GM12878 (cell line): Measurements from ENCODE around the gene ULBP3. TPM values are rescaled to one million over a fixed set of nuclear protein-coding genes. Genes with fewer than 3 reads are reported as not detected.

Experiments used
- ATAC-seq: fragments of 200-7000 bp; cut with Tn5 transposase; 3 replicates; pipeline ENCODE4 v1.9.1; 2020; ENCODE audit warnings: mild to moderate bottlenecking, moderate library complexity
- BruUV-seq: library from RNA; stranded (reverse); fragments of 400-500 nt; replicated peaks from 2 replicates; lab custom pipeline; 2021; lab: Mats Ljungman, UMichigan
- CTCF ChIA-PET: fragments of 300-600 bp; sonication (Branson Sonifier 250); formaldehyde crosslinking; extraction: SDS; loops from one replicate; lab custom pipeline; 2021; ENCODE audit warnings: inconsistent platforms; lab: Yijun Ruan, JAX
- POLR2A ChIA-PET: fragments of 350-600 bp; formaldehyde crosslinking; extraction: SDS; loops from one replicate; lab custom pipeline; 2021; ENCODE audit warnings: inconsistent platforms; lab: Charles Lee
- RAD21 ChIA-PET: fragments of 300-600 bp; sonication (Branson Sonifier 250); formaldehyde crosslinking; loops from one replicate; lab custom pipeline; 2023; ENCODE audit warnings: antibody characterized with exemption; ENCODE audit not compliant: unreplicated experiment; lab: Charles Lee
- SMC1A ChIA-PET: fragments of 300-600 bp; sonication (Branson Sonifier 250); formaldehyde crosslinking; loops from one replicate; lab custom pipeline; 2023; ENCODE audit not compliant: unreplicated experiment, uncharacterized antibody; lab: Charles Lee
- DNase-seq: peaks from one replicate; pipeline ENCODE4 v3.0.0-alpha.2; 2011; ENCODE audit warnings: low read depth, low spot score
- FAIRE-seq: peaks from 3 replicates; lab custom pipeline; 2011; peaks lifted over from hg19 to GRCh38; lab: Jason Lieb, UNC
- H2AFZ ChIP-seq: 2 replicates; pipeline ENCODE4 v1.6.0; 2011; ENCODE audit warnings: low read depth, low read length, control low read depth; ENCODE audit not compliant: control insufficient read depth
- H3K27ac ChIP-seq: 2 replicates; pipeline ENCODE4 v1.5.1; 2011; ENCODE audit warnings: control low read depth; ENCODE audit not compliant: control insufficient read depth, insufficient read depth
- H3K27me3 ChIP-seq, 2 experiments: replicated peaks in 1 of 2; 2 replicates each; pipeline versions ENCODE4 v1.6.0 to v1.6.1; 2011; ENCODE audit warnings: low read length in 1 of 2; ENCODE audit not compliant: control insufficient read depth in 2 of 2, insufficient read depth in 2 of 2
- H3K36me3 ChIP-seq, 2 experiments: 2 replicates each; pipeline ENCODE4 v1.5.1; 2011; ENCODE audit warnings: low read length in 1 of 2; ENCODE audit not compliant: control insufficient read depth in 2 of 2, insufficient read depth in 2 of 2
- H3K4me1 ChIP-seq: 2 replicates; pipeline ENCODE4 v1.6.1; 2011; ENCODE audit warnings: mild to moderate bottlenecking, low read length, moderate library complexity, mixed read lengths; ENCODE audit not compliant: control insufficient read depth, insufficient read depth
- H3K4me2 ChIP-seq: 2 replicates; pipeline ENCODE4 v1.6.0; 2011; ENCODE audit warnings: control low read depth; ENCODE audit not compliant: control insufficient read depth, insufficient read depth
- H3K4me3 ChIP-seq: fragments of 200-600 bp; sonication (generic); 2 replicates; pipeline ENCODE4 v1.5.1; 2016
- H3K79me2 ChIP-seq: 2 replicates; pipeline ENCODE4 v1.6.0; 2011; ENCODE audit warnings: low read length; ENCODE audit not compliant: control insufficient read depth, insufficient read depth
- H3K9ac ChIP-seq: 2 replicates; pipeline ENCODE4 v1.8.0; 2011; ENCODE audit warnings: low read length, control low read depth, mixed read lengths; ENCODE audit not compliant: control insufficient read depth, insufficient read depth
- H3K9me3 ChIP-seq: replicated peaks from 3 replicates; pipeline ENCODE4 v1.5.1; 2011; ENCODE audit warnings: mild to moderate bottlenecking, low read length; ENCODE audit not compliant: control insufficient read depth, insufficient read depth
- H4K20me1 ChIP-seq: 2 replicates; pipeline ENCODE4 v1.6.0; 2011; ENCODE audit not compliant: control insufficient read depth, insufficient read depth
- BRCA1 ChIP-seq: IDR thresholded peaks from 2 replicates; pipeline ENCODE4 v1.6.1; 2011; ENCODE audit warnings: low read depth, low read length, improper control_type of control experiment
- IKZF2 ChIP-seq, 2 experiments: fragments of 450-650 bp; IDR thresholded peaks; 2 replicates each; pipeline ENCODE4 v1.6.1; 2017; ENCODE audit warnings: mild to moderate bottlenecking in 2 of 2, moderate library complexity in 2 of 2
- KAT2A ChIP-seq: conservative IDR thresholded peaks from 2 replicates; pipeline ENCODE4 v1.6.1; 2011; ENCODE audit warnings: low read depth, low read length; ENCODE audit not compliant: control insufficient read depth
- MEF2B ChIP-seq: fragments of 450-650 bp; IDR thresholded peaks from 2 replicates; pipeline ENCODE4 v1.6.1; 2018; ENCODE audit warnings: mild to moderate bottlenecking, moderate library complexity; ENCODE audit not compliant: partially characterized antibody, poor library complexity, severe bottlenecking
- PML ChIP-seq: IDR thresholded peaks from 2 replicates; pipeline ENCODE4 v1.6.1; 2012; ENCODE audit warnings: low read length, inconsistent platforms
- SREBF2 ChIP-seq: IDR thresholded peaks from 2 replicates; pipeline ENCODE4 v1.6.1; 2012; ENCODE audit warnings: mild to moderate bottlenecking, low read length
- TCF3 ChIP-seq: IDR thresholded peaks from 2 replicates; pipeline ENCODE4 v1.6.1; 2012; ENCODE audit warnings: low read depth, mild to moderate bottlenecking, low read length, borderline replicate concordance; ENCODE audit not compliant: insufficient read depth
- ZNF217 ChIP-seq: fragments of 450-650 bp; IDR thresholded peaks from 2 replicates; pipeline ENCODE4 v1.6.1; 2017; ENCODE audit warnings: antibody characterized with exemption, mild to moderate bottlenecking
- ZNF274 ChIP-seq: IDR thresholded peaks from one replicate; pipeline ENCODE4 v1.8.0; 2011; ENCODE audit not compliant: insufficient read length, insufficient read depth
- ZNF384 ChIP-seq: IDR thresholded peaks from 2 replicates; pipeline ENCODE4 v1.6.1; 2012; ENCODE audit warnings: low read depth, mild to moderate bottlenecking, low read length, improper control_type of control experiment, borderline replicate concordance
- ZNF622 ChIP-seq: fragments of 450-650 bp; IDR thresholded peaks from 2 replicates; pipeline ENCODE4 v1.6.1; 2017; ENCODE audit warnings: mild to moderate bottlenecking, inconsistent platforms
- WGBS: methylation state at CpG from one replicate; pipeline ENCODE4 v1.1.6; 2016; ENCODE audit warnings: low lambda C conversion rate; ENCODE audit not compliant: insufficient replicate concordance, insufficient coverage; ENCODE audit errors: missing lambda C conversion rate; 5-methylcytosine and 5-hydroxymethylcytosine counted together
- in situ Hi-C: fragments of 300-500 bp; cut with MboI; formaldehyde crosslinking; loops from 9 replicates; pipeline ENCODE4 v1.14.3; 2018; ENCODE audit warnings: mixed read lengths
- intact Hi-C: fragments of 100-400 bp; cut with micrococcal nuclease; formaldehyde crosslinking; loops from one replicate; pipeline ENCODE4 v1.14.2; 2022; ENCODE audit not compliant: unreplicated experiment
- polyA plus RNA-seq, 11 experiments: library from polyadenylated mRNA; depleted of rRNA in 4 of 11; unstranded in 6 of 11; stranded (reverse) in 5 of 11; fragments of >200 nt; fragmentation: Nextera tagmentation in 4 of 11; fragmentation: Illumina TruSeq in 1 of 11; extraction: Ambion mirVana in 4 of 11; extraction: Trizol in 1 of 11; gene quantifications; 1 replicate in 1 of 11; 2 replicates in 10 of 11; pipeline versions ENCODE4 v1.2.1 to v1.2.3, GENCODE V29; 2011 to 2016; ENCODE audit warnings: inconsistent platforms in 2 of 11, missing spikeins in 2 of 11, low read depth in 1 of 11
- total RNA-seq, 4 experiments: library from RNA; depleted of rRNA in 3 of 4; stranded (reverse); fragments of >200 nt in 3 of 4; fragmentation: Illumina TruSeq in 1 of 4; extraction: Trizol in 1 of 4; gene quantifications; 2 replicates each; pipeline versions ENCODE4 v1.2.1 to v1.2.3, GENCODE V29; 2013 to 2021
- TF ChIP-seq, protein P1 (sequence below): fragments of 450-650 bp; IDR thresholded peaks from 2 replicates; pipeline ENCODE4 v1.6.1; 2016; ENCODE audit warnings: mild to moderate bottlenecking, moderate library complexity, borderline replicate concordance
- TF ChIP-seq, protein P2 (sequence below): IDR thresholded peaks from 2 replicates; pipeline ENCODE4 v1.6.1; 2012; ENCODE audit warnings: mild to moderate bottlenecking, low read depth, low read length
- TF ChIP-seq, protein P3 (sequence below): IDR thresholded peaks from 2 replicates; pipeline ENCODE4 v1.6.1; 2011; ENCODE audit warnings: borderline replicate concordance, low read depth, mild to moderate bottlenecking, moderate library complexity, mixed read lengths, low read length; ENCODE audit not compliant: insufficient read depth; ENCODE audit errors: extremely low read length

The ULBP3 gene
- total and polyA plus RNA-seq, 10 of the 15 experiments (the other 5 are each of a cell fraction or from before 2014, with no cell fraction given), result 0.08 to 0.16 TPM; not detected in 8

DNA sequence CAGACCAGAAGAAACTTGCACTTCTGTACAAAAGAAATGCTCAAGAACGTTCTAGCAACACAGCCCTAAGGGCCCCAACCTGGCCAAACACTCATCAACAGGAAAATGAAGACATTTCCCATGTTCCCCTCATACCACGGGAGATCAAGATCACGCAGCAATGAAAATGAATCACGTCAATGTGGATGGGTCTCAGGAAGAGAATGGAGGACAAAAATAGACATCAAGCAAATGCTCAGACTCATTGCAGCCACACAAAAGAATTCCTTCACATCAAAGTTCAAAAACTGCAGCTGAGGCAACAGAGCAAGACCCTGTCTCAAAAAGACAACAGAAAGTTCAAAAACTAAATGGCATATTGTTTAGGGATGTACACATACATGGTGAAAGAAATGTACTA, 18.1 kb downstream of the ULBP3 start:
- no peaks in the 10 kb centered on the region for H3K36me3 ChIP-seq
- no peak overlapping the region for H3K4me2 ChIP-seq
- no peak overlapping the region for H3K9ac ChIP-seq
- no peaks in the 10 kb centered on the region for H3K4me1 ChIP-seq
- H4K20me1 ChIP-seq, result no peaks in the 10 kb centered on the region
- in situ Hi-C loops (no loop called here), intact Hi-C loops (no loop called here)
- no peaks in the 10 kb centered on the region for H3K79me2 ChIP-seq
- ChIA-PET POLR2A (no interaction called here), RAD21 (no interaction called here), CTCF (no interaction called here), SMC1A (interaction anchor here (0.9 kb wide), 1 partner anchor 47 kb away, joined by 3 read pairs; no protein-coding TSS in a partner anchor)
- H3K4me3 ChIP-seq, result no peak overlapping the region
- TF ChIP-seq ZNF274 (no peak), SREBF2 (no peak), MEF2B (no peak), KAT2A (no peak), ZNF384 (no peak), BRCA1 (no peak), ZNF217 (no peak), PML (no peak), TCF3 (no peak), IKZF2 (IDR thresholded peaks at IDR 0.05) (no peak), ZNF622 (no peak)
- TF ChIP-seq, protein P1, sequence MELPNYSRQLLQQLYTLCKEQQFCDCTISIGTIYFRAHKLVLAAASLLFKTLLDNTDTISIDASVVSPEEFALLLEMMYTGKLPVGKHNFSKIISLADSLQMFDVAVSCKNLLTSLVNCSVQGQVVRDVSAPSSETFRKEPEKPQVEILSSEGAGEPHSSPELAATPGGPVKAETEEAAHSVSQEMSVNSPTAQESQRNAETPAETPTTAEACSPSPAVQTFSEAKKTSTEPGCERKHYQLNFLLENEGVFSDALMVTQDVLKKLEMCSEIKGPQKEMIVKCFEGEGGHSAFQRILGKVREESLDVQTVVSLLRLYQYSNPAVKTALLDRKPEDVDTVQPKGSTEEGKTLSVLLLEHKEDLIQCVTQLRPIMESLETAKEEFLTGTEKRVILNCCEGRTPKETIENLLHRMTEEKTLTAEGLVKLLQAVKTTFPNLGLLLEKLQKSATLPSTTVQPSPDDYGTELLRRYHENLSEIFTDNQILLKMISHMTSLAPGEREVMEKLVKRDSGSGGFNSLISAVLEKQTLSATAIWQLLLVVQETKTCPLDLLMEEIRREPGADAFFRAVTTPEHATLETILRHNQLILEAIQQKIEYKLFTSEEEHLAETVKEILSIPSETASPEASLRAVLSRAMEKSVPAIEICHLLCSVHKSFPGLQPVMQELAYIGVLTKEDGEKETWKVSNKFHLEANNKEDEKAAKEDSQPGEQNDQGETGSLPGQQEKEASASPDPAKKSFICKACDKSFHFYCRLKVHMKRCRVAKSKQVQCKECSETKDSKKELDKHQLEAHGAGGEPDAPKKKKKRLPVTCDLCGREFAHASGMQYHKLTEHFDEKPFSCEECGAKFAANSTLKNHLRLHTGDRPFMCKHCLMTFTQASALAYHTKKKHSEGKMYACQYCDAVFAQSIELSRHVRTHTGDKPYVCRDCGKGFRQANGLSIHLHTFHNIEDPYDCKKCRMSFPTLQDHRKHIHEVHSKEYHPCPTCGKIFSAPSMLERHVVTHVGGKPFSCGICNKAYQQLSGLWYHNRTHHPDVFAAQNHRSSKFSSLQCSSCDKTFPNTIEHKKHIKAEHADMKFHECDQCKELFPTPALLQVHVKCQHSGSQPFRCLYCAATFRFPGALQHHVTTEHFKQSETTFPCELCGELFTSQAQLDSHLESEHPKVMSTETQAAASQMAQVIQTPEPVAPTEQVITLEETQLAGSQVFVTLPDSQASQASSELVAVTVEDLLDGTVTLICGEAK, result no peak
- TF ChIP-seq, protein P2, sequence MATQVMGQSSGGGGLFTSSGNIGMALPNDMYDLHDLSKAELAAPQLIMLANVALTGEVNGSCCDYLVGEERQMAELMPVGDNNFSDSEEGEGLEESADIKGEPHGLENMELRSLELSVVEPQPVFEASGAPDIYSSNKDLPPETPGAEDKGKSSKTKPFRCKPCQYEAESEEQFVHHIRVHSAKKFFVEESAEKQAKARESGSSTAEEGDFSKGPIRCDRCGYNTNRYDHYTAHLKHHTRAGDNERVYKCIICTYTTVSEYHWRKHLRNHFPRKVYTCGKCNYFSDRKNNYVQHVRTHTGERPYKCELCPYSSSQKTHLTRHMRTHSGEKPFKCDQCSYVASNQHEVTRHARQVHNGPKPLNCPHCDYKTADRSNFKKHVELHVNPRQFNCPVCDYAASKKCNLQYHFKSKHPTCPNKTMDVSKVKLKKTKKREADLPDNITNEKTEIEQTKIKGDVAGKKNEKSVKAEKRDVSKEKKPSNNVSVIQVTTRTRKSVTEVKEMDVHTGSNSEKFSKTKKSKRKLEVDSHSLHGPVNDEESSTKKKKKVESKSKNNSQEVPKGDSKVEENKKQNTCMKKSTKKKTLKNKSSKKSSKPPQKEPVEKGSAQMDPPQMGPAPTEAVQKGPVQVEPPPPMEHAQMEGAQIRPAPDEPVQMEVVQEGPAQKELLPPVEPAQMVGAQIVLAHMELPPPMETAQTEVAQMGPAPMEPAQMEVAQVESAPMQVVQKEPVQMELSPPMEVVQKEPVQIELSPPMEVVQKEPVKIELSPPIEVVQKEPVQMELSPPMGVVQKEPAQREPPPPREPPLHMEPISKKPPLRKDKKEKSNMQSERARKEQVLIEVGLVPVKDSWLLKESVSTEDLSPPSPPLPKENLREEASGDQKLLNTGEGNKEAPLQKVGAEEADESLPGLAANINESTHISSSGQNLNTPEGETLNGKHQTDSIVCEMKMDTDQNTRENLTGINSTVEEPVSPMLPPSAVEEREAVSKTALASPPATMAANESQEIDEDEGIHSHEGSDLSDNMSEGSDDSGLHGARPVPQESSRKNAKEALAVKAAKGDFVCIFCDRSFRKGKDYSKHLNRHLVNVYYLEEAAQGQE, result no peak
- TF ChIP-seq, protein P3, sequence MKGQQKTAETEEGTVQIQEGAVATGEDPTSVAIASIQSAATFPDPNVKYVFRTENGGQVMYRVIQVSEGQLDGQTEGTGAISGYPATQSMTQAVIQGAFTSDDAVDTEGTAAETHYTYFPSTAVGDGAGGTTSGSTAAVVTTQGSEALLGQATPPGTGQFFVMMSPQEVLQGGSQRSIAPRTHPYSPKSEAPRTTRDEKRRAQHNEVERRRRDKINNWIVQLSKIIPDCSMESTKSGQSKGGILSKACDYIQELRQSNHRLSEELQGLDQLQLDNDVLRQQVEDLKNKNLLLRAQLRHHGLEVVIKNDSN, result no peak
- no peak overlapping the region for H3K27ac ChIP-seq
- peaks cover 2% of the 10 kb centered on the region in 2 experiments; a peak in 2 of 4 replicates for H3K27me3 ChIP-seq
- FAIRE-seq, result no peak
- WGBS, result 7% methylated on average over 4 of the region's 4 CpGs
- BruUV-seq, result no TSS peak
- no peak for DNase-seq
- no peak overlapping the region for H2AFZ ChIP-seq
- no peaks in the 10 kb centered on the region; the same call in 2 of the 3 replicates for H3K9me3 ChIP-seq
- ATAC-seq, result no peak
